Activated CD8-positive, alpha-beta memory T cell treated with anti-CD3 and anti-CD28 coated beads for 24 hours (primary cell): ENCODE data around the gene TUBE1.

Experiments
- DNase-seq: peaks from one replicate; pipeline ENCODE4 v3.0.0-alpha.2; 2020

TUBE1 gene

GRCh38 chr6:112032728-112033127, 54.6 kb downstream of the TUBE1 start:
- DNase-seq, result peak; percentile 54

- DNase-seq, result no peak
These were observed 55.3 kb downstream of the TUBE1 start for GRCh38 chr6:112031960-112032359.

GRCh38 chr6:112030961-112031660, 56.2 kb downstream of the TUBE1 start:
- no peak for DNase-seq

DNA sequence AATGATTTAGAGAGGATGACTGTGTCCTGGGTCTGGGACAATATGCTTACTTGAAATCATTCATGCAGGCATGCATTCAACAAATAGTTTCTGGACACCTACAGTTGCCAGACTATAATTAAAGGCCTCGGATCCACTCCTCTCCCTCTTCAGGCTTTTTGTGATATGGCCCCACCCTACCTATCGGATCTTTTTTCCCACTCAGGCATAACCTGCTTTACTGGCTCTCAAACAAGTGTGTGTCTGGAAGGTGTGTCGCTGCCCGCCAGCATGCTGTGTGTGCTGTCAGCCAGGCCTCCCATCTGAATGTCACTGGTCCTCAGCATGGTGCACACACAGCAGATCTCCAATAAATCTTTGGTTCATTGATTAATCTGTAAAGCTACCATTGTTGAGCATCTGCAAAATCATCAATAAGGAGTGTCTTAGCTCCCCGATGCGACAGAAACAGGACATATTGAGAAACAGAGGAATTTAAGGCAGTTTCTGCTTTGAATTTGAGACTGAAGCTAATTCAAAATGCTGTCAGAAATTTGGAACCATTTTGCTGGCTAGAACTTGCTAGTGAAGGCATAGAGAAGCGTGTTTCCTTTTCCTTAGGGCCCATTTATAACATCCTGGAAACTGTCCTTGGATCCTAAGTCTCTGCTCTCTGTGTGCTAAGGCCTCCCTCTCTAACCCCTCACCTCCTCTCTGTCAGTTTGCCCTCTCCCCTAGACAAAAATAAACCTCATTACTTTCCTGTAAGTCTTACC, 56.9 kb downstream of the TUBE1 start:
- no peak for DNase-seq

- peak; percentile 85 for DNase-seq
These were observed 58.0 kb downstream of the TUBE1 start for GRCh38 chr6:112029045-112029822.

DNA sequence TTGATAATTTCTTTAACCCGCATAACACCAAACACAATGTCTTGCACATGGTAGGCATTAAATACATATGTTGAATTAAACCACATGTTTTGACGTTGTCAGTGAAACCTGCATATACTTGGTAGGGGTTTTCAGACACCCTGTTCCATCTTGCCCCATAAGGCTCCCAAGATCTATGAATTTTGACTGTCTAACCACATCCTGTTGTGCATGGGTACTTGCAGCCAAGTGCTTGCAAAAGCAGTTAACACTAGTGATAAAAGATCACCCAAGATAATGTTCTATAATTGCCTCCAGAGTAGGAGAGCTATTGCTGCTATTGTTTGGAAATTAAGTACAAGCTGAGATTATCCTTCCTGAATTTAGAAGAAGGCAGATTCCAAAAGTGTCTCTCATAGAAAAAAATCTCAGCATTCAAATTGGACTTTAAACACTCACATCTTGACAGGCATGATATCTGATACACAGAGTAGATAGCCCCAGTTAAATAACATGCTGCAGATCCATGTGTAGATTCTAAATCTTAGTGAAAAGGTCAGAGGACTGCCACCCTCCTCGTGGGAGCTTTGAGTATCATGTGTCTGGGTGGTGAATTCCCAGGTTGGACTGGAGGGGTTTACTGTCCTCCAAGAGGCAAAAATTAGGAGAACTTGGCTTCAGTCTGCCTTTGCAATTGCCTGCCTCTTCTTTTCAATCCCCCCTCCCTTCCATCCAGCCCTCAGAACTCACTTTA, 59.2 kb downstream of the TUBE1 start:
- DNase-seq, result no peak

DNA sequence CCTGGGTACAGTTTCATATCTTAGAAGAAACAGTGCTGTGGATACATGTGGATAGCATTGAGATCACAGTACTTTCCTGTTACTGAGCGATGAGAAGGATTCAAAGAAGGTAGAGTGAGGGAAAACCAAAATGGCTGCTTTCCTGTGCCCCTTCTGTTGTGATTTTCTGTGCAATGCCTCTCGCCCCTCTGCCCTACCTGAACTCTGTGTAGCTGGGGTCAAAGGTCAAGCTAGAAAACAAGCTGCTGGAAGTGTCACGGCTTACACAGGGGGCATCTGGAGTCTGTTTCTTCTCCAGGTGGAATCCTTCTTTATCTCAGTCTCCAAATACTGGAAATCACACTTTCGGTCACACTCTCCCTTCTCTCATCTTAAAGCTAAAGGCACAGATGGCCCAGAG, 60.3 kb downstream of the TUBE1 start:
- no peak for DNase-seq

- no peak for DNase-seq
These were observed 62.8 kb downstream of the TUBE1 start for GRCh38 chr6:112024464-112024863.

GRCh38 chr6:112022749-112023148, 64.5 kb downstream of the TUBE1 start:
- no peak for DNase-seq

DNA sequence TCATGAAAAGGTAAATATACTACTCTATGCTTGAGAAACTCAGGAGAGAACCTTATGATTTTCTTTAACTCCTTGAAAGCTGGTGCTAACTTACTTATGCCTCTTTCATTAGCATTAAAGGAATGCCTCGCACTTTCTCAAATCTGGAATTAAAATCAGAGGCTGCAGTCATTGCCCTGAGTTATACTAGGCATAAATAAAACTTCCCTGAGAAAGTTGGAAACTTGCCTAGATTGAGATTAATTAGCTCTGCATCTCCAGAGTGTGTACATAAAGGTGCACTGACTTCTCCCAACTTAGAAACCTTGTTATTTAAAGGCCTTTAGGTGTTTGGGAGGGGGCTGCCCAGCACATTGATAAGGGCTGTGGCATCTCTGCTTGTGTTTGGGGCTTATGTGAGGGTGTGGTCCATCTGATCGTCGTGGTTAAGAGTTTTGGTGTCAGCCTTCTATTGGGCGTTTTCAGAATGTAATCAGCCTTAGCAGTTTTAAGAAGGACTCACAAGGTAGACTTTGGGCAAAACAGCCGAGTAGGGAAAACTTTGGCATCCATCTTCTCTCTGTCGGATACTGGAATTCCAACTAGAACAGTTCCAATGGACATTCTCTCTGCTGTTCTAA, 65.5 kb downstream of the TUBE1 start:
- no peak for DNase-seq
